HS-27A (cell line): ENCODE measurements around the gene STAT3.
"Not testable (repeated sequence)": the region's sequence is repeated elsewhere in the genome, so short reads cannot be mapped to it uniquely, and the experiment has no call there.

Experiments
- DNase-seq: peaks from one replicate; pipeline ENCODE4 v3.0.0-alpha.2; 2012; ENCODE audit warnings: low read depth, missing footprints

STAT3 gene

DNA sequence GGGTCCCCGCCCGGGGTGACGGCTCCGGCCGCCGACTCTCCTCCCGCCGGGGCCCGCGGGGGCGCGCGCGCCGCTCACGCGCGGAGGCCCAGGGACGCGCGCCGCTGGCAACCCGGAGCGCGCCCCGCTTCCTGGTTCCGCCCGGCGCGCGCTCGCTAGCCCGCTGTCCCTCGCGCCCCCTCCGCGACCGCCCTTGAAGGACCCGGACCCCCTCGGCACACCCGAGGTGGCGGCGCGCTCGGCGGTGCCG is 112.0 kb downstream of the STAT3 start, which contains the start of gene STAT5B:
TSS of gene STAT5B (minus strand) at position 33 of the 250 bp plus-strand sequence. CDS start 44,264 bp downstream, outside the sequence.
- DNase-seq, result no peak

DNA sequence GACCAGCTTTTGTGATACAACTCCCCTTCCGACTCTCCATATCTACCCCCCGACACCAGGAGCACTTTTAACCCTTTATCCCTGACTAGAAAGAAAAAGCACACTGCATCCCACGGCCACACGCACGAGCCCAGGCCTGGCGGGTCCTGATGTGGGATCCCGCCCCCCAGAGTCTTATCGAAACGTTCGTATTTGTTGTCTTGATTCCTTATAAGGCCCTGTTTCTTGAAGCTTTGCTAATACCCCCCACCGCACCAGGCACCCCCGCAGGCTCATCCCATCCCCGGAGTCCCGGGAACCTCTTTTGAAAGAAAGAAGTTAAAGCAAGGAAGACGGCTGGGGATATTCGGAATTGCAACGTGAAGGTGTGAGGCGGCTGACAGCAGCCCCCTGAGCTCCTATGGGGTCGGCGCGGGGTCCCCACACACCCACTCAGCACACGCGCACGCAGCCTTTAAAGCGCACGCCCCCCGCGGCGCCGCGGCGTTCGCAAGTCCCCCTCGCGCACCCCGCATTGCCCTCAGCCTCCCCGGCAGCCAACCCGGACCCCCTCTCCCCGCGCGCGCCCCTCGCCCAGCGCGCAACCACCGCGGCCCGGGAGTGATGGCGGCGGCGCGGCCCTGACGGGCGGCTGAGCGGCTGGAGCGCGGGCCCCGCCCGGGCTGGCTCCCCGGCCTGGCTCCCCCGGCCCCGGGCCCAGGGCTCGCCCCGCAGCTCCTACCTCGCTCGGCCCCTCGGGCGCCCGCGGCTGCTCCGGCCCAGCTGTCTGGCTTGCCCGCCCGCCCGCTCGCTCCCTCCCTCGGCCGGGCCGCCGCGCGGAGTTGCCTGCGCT is 112.5 kb downstream of the STAT3 start:
- DNase-seq, result no peak

DNA sequence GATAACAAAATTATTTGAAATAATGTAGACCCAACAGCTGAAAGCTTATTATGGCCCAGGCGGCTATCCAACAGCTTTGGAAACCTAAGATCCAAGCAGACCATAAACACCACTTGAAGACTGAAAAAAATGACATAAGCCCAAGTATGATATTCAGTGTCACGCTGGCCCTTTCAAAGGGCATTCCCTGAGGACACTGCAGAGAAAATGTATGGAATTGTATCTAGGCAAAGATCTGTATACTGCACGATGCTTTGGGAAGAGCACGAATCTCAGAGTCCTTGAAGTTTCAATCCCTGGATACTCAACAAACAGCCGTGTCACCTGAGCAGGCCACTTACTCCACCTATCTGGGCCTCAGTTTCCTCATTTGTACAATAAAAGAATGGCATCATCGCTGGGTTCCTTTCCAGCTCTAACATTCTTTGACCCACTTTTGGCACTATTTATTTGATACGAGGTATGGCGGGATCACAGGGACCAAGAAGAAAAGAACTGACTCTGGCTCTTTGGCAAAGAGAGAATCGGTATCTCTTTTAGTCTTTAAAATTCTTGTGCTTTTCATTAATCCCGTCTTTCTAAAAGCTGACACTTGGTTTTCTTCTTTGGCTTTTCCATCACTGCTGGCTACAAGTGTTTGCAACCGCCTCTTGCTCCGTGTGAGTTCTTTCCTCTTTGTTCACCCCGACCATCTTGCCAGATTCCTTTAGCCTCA is 113.3 kb downstream of the STAT3 start:
- no peak for DNase-seq

DNA sequence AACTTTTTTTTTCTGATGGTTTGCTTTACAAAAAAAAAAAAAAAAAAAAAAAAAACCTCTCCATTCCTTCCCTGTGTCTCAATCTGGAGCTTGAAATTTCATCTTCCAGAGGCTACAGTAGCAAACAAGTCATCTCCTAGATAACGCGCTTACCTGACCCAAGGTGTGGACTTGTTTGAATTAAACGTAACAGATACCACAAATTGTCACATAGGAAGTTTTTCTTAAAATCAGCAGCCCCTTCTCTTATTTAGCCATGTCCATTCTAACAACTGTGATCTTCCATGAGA is 114.0 kb downstream of the STAT3 start:
- no peak for DNase-seq

DNA sequence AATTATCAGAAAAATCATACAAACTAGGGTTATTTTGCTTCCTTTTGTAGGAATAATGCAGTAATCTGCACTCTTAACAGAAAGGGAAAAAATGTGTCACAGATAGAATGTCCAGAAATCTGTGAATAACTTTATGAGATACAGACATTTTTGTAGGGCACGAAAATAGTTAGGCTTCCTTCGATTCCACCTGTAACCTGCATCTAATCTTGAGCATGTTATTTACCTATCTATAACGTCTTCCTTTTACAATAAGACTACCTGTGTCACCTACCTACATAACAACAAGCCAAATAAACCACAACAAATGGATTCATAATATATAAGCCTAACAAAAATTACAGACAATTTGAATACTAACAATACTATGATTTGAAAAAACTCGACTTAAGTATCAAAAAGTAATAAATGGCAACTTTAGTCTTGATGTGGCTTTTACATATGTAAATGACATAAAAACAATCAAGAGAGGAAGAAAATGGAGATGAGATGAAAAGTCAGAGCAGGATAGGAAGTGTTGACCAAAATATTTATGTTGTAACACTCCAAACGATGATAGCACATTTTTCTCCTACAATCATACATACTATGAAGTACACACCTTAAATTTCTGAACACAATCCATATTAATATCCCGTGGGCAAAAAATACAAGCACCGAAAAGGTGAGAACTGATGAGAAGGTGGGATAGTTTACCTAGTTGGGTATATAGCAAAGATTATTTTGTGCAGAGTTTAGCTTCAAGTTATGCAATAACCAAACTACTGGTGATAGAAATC is 114.6 kb downstream of the STAT3 start:
- DNase-seq, result no peak

DNA sequence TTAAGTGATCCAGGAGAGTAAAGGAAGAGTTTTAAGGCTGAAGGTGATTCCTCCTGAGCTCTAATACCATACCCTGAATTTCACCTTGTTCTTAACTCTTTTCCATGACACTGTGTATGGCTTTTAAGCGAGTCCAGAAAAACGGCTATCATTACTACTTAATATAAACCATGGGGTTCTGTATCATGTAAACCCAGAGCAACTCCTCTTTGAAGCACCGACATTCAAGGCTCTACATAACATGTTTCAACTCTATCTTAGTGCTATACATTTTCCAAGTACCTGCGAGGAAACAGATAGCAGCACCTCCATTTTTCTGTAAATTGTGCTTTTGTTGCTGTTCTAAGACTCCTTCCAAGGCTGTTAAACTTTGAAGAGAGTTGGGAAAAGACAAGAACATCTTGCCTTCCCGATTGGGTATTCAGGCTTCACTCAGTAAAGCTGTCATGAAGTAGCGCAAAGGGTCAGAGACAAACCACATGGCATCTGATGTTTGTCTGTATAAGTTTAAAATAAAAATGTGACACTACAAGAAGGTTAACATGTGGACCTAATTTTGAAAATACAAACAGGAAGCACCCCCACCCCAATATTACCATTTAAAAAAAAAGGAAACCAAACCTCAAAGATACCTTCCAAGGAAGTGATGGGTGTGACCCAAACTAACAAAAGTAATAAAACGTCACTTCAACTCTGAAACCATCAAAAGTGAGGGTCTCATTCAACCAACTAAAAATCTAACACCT is 115.9 kb downstream of the STAT3 start:
- DNase-seq, result no peak

DNA sequence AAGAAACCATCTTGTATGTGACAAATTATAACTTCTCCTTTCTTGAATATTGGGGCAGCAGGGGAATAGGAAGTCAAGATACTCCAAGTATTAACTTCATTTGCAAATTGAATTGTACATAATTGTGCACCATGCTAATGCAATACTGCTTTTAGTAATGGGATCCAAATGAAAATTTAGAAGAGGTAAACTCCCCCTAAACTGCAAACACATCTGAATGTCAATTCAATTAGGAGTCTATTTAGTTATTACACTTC is 116.5 kb downstream of the STAT3 start:
- no peak for DNase-seq

DNA sequence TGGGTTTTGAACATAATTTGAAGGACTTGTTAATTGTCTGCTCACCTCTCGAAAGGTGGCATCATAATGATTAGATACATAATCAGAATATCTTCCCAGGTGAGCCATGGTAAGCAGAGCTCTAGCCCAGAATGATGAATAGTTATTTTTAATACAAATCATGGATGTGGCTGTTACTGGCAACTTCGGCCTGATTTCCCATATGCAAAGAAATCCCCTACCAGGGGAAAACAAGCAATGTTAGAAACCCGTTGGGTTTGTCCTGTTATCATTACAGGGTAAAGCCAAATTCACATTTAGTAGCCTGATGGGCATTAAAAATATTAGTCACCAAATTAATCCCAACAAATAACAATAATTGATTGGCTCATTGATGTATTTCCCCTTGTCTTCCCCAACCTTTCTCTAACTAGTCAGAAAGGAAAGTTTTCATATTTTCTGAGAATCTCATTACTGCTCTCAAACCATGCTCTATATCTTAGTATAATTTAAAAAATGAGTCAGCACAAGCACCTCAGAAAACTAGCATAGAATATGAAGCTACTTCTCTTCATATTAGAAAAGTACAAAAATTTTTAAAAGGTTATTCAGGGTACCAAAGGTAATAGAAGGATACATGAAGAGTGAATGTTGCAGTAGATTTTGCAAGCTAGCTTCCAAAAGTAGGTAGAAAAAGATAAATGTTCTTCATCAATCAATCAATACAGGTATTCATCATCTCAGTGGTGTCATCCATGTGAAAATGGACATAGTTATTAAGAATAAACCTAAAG is 117.0 kb downstream of the STAT3 start:
- no peak for DNase-seq

DNA sequence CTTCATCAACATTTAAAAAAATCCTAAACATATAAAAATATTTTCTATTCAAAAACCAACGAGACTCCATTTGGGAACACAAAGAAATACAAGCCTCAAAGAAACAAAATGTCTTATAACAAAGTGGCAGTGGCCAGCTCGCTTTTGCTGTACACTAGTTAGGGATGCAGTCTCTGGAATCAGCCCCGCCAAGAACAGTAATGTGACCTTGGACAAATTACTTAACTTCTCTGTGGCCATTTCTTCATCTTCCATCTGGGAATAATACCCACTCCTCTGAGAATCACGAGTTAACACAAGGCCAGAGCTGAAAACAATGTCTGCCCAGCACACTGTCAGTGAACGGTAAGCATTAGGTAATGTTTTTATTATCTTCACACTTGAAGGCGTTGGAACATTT is 117.6 kb downstream of the STAT3 start:
- DNase-seq, result no peak

DNA sequence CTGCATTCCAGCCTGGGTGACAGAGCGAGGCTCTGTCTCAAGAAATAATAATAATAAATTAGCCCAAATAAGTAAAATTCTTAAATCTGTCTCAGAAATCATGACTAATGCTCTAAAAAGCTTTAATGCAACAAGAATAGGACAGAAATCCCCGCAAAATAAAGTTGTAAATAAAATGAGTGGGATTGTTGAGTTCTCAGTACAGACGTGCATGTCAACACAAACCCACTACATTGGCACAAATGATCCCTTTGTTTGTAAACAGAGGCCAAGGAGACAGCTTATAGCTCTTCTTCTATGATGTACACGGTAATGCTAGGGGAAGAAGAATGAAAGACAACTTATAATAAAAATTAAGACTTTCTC is 118.1 kb downstream of the STAT3 start:
- no peak for DNase-seq

DNA sequence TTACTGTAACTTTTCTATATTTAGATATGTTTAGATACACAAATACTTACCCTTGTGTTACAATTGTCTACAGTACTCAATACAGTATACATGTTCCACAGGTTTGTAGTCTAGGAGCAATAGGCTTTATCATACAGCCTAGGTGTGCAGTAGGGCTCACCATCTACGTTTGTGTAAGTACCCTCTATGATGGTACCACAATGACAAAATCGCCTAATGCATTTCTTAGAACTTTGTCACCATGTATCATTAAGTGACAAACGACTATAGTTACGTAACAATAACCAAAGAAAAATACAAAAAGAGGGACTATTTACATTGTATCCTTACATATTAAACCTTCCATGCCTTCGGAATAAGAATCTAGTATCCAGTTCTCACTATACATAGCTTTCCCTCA is 120.0 kb downstream of the STAT3 start:
- DNase-seq, result no peak

DNA sequence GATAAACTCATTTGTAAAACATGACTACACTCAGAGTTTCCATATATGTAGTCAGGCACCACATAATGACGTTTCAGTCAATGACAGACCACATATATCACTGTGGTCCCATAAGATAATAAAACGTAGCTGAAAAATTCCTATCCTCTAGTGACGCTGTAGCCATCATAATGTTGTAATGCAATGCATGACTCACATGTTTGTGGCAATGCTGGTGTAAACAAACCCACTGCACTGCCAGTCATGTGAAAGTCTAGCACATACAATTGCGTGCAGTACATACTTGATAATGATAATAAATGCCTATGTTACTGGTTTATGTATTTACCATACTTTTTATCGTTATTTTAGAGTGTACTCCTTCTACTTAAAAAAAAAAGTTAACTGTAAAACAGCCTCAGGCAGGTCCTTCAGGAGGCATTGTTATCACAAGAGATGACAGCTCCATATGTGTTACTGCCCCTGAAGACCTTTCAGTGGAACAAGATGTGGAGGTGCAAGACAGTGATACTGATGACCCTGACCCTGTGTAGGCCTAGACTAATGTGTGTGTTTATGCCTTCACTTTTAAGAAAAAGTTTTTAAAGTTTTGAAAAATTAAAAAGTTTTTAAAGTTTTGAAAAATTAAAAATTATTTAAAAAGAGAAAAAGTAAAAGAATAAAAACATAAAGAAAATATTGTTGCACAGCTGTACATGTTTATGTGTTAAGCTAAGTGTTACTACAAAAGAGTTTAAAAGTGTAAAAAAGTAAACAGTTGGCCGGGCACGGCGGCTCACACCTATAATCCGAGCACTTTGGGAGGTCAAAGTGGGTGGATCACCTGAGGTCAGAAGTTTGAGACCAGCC is 121.1 kb downstream of the STAT3 start:
- no peak for DNase-seq

DNA sequence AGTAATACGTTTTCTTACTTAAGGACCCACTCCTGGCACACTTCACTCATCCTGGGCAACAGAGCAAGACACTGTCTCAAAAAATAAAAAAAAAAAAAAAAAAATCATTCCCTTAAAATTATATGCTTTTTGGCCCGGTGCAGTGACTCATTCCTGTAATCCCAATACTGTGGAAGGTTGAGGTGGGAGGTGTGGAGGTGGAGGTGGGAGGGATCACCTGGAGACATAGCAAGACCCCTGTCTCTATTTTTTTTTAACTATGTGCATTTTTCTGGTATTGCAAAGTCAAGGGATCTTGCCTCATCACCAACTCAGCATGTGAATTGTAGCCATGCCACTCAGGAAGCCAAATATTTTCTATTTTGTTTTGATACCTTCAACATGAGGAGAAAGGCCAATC is 121.8 kb downstream of the STAT3 start:
- no peak for DNase-seq

DNA sequence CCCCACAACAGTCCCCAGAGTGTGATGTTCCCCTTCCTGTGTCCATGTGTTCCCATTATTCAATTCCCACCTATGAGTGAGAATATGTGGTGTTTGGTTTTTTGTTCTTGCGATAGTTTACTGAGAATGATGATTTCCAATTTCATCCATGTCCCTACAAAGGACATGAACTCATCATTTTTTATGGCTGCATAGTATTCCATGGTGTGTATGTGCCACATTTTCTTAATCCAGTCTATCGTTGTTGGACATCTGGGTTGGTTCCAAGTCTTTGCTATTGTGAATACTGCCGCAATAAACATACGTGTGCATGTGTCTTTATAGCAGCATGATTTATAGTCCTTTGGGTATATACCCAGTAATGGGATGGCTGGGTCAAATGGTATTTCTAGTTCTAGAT is 123.9 kb downstream of the STAT3 start:
- DNase-seq, result not testable (repeated sequence)
